Measurements from ENCODE around the gene BEST2.

BEST2 gene

GRCh38 chr19:12751635-12752034 lies at the start of gene BEST2:
Gene BEST2, plus strand, starts transcription at chr19:12751791. Its CDS starts 802 bp downstream, at chr19:12752593.
- H3K4me3 ChIP-seq (ENCODE audit: low read depth, low read length), result no peak within 1 kb of the TSS
- in situ Hi-C loops (cut with HindIII; ENCODE audit: low sequenced_read_pairs), result no loop called here
- DNase-seq (ENCODE audit: low read depth, low spot score), result no peak
- no peak for TF ChIP-seq CTCF (IDR thresholded peaks at IDR 0.05; ENCODE audit: low read depth, low read length)

- no peak for TF ChIP-seq CTCF (IDR thresholded peaks at IDR 0.05; ENCODE audit: low read depth, low read length)
- H3K4me3 ChIP-seq (ENCODE audit: low read depth, low read length), result no peak overlapping the region
- in situ Hi-C loops (cut with HindIII; ENCODE audit: low sequenced_read_pairs), result no loop called here
- DNase-seq (ENCODE audit: low read depth, low spot score), result peak; percentile 25
Measured at GRCh38 chr19:12703046-12703445, 48.5 kb upstream of the BEST2 start.

- in situ Hi-C loops (cut with HindIII; ENCODE audit: low sequenced_read_pairs), result no loop called here
- TF ChIP-seq CTCF (IDR thresholded peaks at IDR 0.05; ENCODE audit: low read depth, low read length), result no peak
- no peak overlapping the region for H3K4me3 ChIP-seq (ENCODE audit: low read depth, low read length)
- no peak for DNase-seq (ENCODE audit: low read depth, low spot score)
Measured at GRCh38 chr19:12705169-12705568, 46.4 kb upstream of the BEST2 start.

GRCh38 chr19:12705654-12706331 lies 45.8 kb upstream of the BEST2 start:
- TF ChIP-seq CTCF (IDR thresholded peaks at IDR 0.05; ENCODE audit: low read depth, low read length), result no peak
- no peak overlapping the region for H3K4me3 ChIP-seq (ENCODE audit: low read depth, low read length)
- DNase-seq (ENCODE audit: low read depth, low spot score), result no peak
- in situ Hi-C loops (cut with HindIII; ENCODE audit: low sequenced_read_pairs), result no loop called here

- TF ChIP-seq CTCF (IDR thresholded peaks at IDR 0.05; ENCODE audit: low read depth, low read length), result no peak
- H3K4me3 ChIP-seq (ENCODE audit: low read depth, low read length), result no peak overlapping the region
- DNase-seq (ENCODE audit: low read depth, low spot score), result no peak
- in situ Hi-C loops (cut with HindIII; ENCODE audit: low sequenced_read_pairs), result no loop called here
Measured at GRCh38 chr19:12706332-12706718, 45.3 kb upstream of the BEST2 start.

GRCh38 chr19:12708641-12709040 lies 43.0 kb upstream of the BEST2 start:
- no peak overlapping the region for H3K4me3 ChIP-seq (ENCODE audit: low read depth, low read length)
- in situ Hi-C loops (cut with HindIII; ENCODE audit: low sequenced_read_pairs), result no loop called here
- no peak for TF ChIP-seq CTCF (IDR thresholded peaks at IDR 0.05; ENCODE audit: low read depth, low read length)
- DNase-seq (ENCODE audit: low read depth, low spot score), result no peak

All from astrocyte of the spinal cord (primary cell).